Measurements from ENCODE around the gene AMH. TPM values are rescaled to one million over a fixed set of nuclear protein-coding genes. Genes with fewer than 3 reads are reported as not detected.
A peak's percentile ranks its signal among the peaks of the same experiment; 100 is the strongest.

Gene AMH
- polyA plus RNA-seq, 4 donors: 1.1 to 3.0 (median 2.0) TPM

- 32 to 39% (median 33%) methylated on average over 17 to 18 of the region's 18 CpGs for WGBS, 3 donors
- Histone ChIP-seq H3K9me3 (ENCODE audit: control insufficient read depth in 2 of 2, insufficient read depth in 1 of 2, low read depth in 1 of 2, low read length in 1 of 2) (no peaks in the 10 kb centered on the region), H3K4me1 (ENCODE audit: control insufficient read depth in 3 of 3, insufficient read depth in 2 of 3, low read depth in 1 of 3, low read length in 2 of 3) (peaks cover 0 to 9% (median 0%) of the 10 kb centered on the region in 3 donors), H3K4me3 (ENCODE audit: low read depth in 1 of 3, low read length in 3 of 3) (no peak overlapping the region), H3K27me3 (ENCODE audit: control insufficient read depth in 3 of 3, insufficient read depth in 3 of 3, low read length in 3 of 3) (no peaks in the 10 kb centered on the region), H3K36me3 (ENCODE audit: control insufficient read depth in 3 of 3, insufficient read depth in 2 of 3, low read depth in 1 of 3, low read length in 3 of 3) (peaks cover 0 to 5% (median 0%) of the 10 kb centered on the region in 3 donors), H3K27ac (ENCODE audit: low read depth in 1 of 3, low read length in 2 of 3) (peak overlapping the region in 1 of 3 donors; percentile 59)
- no peak for FAIRE-seq
- peak; percentile 30 to 90 for DNase-seq
These were observed 17.3 kb downstream of the AMH start for GRCh38 chr19:2266183-2266993.

DNA sequence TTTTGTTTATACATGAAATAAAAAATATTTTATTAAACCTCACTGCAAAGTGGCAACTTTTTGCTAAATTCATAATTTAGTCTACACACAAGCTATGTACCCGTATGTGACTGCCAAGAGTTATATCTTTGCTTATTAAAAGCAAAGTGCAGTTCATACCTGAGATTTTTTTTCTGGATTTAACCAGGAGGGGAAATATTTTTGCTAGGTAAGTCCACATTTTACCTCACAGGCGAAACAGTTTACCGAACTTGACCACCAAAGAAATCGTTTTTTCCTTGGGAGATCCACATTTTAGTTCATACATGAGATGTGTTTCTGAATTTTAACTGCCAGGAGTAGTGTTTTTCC lies 19.3 kb downstream of the AMH start:
- Histone ChIP-seq H3K27ac (ENCODE audit: low read depth in 1 of 3, low read length in 2 of 3) (no peak overlapping the region), H3K4me3 (ENCODE audit: low read depth in 1 of 3, low read length in 3 of 3) (no peak overlapping the region), H3K36me3 (ENCODE audit: control insufficient read depth in 3 of 3, insufficient read depth in 2 of 3, low read depth in 1 of 3, low read length in 3 of 3) (peaks cover 2 to 25% (median 12%) of the 10 kb centered on the region in 3 donors), H3K9me3 (ENCODE audit: control insufficient read depth in 2 of 2, insufficient read depth in 1 of 2, low read depth in 1 of 2, low read length in 1 of 2) (no peaks in the 10 kb centered on the region), H3K27me3 (ENCODE audit: control insufficient read depth in 3 of 3, insufficient read depth in 3 of 3, low read length in 3 of 3) (no peaks in the 10 kb centered on the region), H3K4me1 (ENCODE audit: control insufficient read depth in 3 of 3, insufficient read depth in 2 of 3, low read depth in 1 of 3, low read length in 2 of 3) (peaks cover 4 to 27% (median 5%) of the 10 kb centered on the region in 3 donors)
- FAIRE-seq (no peak), DNase-seq (no peak)
- 83 to 92% (median 85%) methylated on average over 4 of the region's 4 CpGs for WGBS, 3 donors

DNA sequence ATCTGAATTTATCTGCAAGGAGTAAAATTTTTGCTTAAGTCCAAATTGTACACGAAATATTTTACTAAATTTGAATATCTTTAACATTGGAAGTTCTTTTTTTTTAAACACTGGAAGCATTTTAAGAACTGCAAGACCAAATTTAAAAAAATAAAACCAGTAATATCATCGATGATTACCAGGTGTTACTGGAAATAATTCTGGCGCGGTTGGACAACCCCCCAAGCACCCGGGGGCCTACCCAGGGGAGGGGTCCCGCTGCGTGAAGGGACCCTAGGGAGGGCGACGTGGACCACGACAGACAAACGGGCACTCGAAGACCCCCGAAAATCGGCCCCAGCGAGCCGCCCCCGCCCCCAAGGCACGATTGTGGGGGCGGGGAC lies 19.7 kb downstream of the AMH start:
- Histone ChIP-seq H3K27ac (ENCODE audit: low read depth in 1 of 3, low read length in 2 of 3) (peak overlapping the region in 2 of 3 donors; percentile 24 to 56), H3K27me3 (ENCODE audit: control insufficient read depth in 3 of 3, insufficient read depth in 3 of 3, low read length in 3 of 3) (no peaks in the 10 kb centered on the region), H3K9me3 (ENCODE audit: control insufficient read depth in 2 of 2, insufficient read depth in 1 of 2, low read depth in 1 of 2, low read length in 1 of 2) (no peaks in the 10 kb centered on the region), H3K36me3 (ENCODE audit: control insufficient read depth in 3 of 3, insufficient read depth in 2 of 3, low read depth in 1 of 3, low read length in 3 of 3) (peaks cover 2 to 29% (median 13%) of the 10 kb centered on the region in 3 donors), H3K4me3 (ENCODE audit: low read depth in 1 of 3, low read length in 3 of 3) (peak overlapping the region; percentile 51 to 66 (median 53)), H3K4me1 (ENCODE audit: control insufficient read depth in 3 of 3, insufficient read depth in 2 of 3, low read depth in 1 of 3, low read length in 2 of 3) (peaks cover 5 to 31% (median 5%) of the 10 kb centered on the region in 3 donors)
- FAIRE-seq (no peak), DNase-seq (no peak)
- WGBS, 3 donors: 1 to 2% (median 2%) methylated on average over 16 to 19 of the region's 19 CpGs

DNA sequence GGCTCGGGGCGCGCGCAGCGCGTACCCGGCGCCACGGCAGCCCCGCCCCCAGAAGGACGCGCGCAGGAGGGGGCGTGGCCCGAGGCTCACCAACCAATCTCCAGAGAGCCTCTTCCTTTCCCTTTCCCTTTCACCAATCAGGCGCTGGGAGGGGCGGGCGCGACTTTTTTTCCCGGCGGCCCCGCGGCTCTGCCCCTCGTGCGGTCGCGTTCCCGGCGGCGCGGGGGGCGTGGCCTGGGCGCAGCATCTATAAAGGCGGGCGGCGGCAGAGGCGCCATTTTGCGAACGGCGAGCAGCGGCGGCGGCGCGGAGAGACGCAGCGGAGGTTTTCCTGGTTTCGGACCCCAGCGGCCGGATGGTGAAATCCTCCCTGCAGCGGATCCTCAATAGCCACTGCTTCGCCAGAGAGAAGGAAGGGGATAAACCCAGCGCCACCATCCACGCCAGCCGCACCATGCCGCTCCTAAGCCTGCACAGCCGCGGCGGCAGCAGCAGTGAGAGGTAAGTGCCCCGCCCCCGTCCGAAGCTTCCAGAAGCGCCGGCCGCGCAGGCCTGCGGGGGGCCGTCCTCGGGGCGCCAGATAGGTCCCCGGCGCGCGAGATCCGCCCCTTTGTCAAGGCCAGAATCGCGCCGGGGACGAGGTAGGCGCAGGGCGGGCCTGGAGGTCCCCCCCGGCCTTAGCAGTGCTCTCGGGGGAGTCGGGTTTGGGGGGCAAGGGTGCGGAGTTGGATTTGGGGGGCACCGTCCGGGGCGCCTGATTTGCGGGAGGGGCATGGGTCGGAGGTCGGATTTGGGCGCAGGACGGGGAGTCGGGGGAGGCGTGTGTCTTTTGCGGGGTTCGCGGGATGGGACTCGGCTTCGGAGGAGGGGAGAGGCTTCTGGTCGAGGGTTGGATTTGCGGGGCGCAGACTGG lies 20.4 kb downstream of the AMH start:
- H3K4me1 ChIP-seq (ENCODE audit: control insufficient read depth in 3 of 3, insufficient read depth in 2 of 3, low read depth in 1 of 3, low read length in 2 of 3): peaks cover 5 to 34% (median 6%) of the 10 kb centered on the region in 3 donors
- H3K36me3 ChIP-seq (ENCODE audit: control insufficient read depth in 3 of 3, insufficient read depth in 2 of 3, low read depth in 1 of 3, low read length in 3 of 3): peaks cover 2 to 36% (median 13%) of the 10 kb centered on the region in 3 donors
- DNase-seq: peak; percentile 97 to 98
- peak overlapping the region; percentile 96 to 99 (median 98) for H3K27ac ChIP-seq (ENCODE audit: low read depth in 1 of 3, low read length in 2 of 3)
- H3K9me3 ChIP-seq (ENCODE audit: control insufficient read depth in 2 of 2, insufficient read depth in 1 of 2, low read depth in 1 of 2, low read length in 1 of 2): no peaks in the 10 kb centered on the region
- 0 to 1% (median 1%) methylated on average over 45 to 103 of the region's 103 CpGs for WGBS, 3 donors
- peak overlapping the region; percentile 93 to 100 (median 100) for H3K4me3 ChIP-seq (ENCODE audit: low read depth in 1 of 3, low read length in 3 of 3)
- FAIRE-seq: no peak
- no peaks in the 10 kb centered on the region for H3K27me3 ChIP-seq (ENCODE audit: control insufficient read depth in 3 of 3, insufficient read depth in 3 of 3, low read length in 3 of 3)

DNA sequence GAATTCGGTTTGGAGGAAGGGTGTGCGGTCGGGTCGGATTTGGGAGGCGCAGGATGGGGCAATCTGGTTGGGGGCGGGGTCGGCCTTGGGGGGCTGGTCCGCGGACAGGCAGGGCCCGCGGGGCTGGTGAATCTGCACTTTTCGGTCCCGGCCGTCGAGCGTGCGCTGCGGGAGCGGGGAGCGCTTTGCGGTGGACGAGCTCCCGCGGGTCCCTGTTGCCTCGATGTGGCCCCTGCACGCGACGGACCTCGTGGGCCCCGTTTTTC lies 21.0 kb downstream of the AMH start:
- WGBS, 3 donors: 0% methylated on average over 14 to 30 of the region's 30 CpGs
- Histone ChIP-seq H3K36me3 (ENCODE audit: control insufficient read depth in 3 of 3, insufficient read depth in 2 of 3, low read depth in 1 of 3, low read length in 3 of 3) (peaks cover 2 to 39% (median 13%) of the 10 kb centered on the region in 3 donors), H3K4me1 (ENCODE audit: control insufficient read depth in 3 of 3, insufficient read depth in 2 of 3, low read depth in 1 of 3, low read length in 2 of 3) (peaks cover 5 to 34% (median 6%) of the 10 kb centered on the region in 3 donors), H3K9me3 (ENCODE audit: control insufficient read depth in 2 of 2, insufficient read depth in 1 of 2, low read depth in 1 of 2, low read length in 1 of 2) (no peaks in the 10 kb centered on the region), H3K27ac (ENCODE audit: low read depth in 1 of 3, low read length in 2 of 3) (peak overlapping the region; percentile 96 to 99 (median 98)), H3K27me3 (ENCODE audit: control insufficient read depth in 3 of 3, insufficient read depth in 3 of 3, low read length in 3 of 3) (no peaks in the 10 kb centered on the region), H3K4me3 (ENCODE audit: low read depth in 1 of 3, low read length in 3 of 3) (peak overlapping the region; percentile 93 to 100 (median 100))
- DNase-seq (peak in 1 of 2 donors; percentile 46), FAIRE-seq (no peak)

DNA sequence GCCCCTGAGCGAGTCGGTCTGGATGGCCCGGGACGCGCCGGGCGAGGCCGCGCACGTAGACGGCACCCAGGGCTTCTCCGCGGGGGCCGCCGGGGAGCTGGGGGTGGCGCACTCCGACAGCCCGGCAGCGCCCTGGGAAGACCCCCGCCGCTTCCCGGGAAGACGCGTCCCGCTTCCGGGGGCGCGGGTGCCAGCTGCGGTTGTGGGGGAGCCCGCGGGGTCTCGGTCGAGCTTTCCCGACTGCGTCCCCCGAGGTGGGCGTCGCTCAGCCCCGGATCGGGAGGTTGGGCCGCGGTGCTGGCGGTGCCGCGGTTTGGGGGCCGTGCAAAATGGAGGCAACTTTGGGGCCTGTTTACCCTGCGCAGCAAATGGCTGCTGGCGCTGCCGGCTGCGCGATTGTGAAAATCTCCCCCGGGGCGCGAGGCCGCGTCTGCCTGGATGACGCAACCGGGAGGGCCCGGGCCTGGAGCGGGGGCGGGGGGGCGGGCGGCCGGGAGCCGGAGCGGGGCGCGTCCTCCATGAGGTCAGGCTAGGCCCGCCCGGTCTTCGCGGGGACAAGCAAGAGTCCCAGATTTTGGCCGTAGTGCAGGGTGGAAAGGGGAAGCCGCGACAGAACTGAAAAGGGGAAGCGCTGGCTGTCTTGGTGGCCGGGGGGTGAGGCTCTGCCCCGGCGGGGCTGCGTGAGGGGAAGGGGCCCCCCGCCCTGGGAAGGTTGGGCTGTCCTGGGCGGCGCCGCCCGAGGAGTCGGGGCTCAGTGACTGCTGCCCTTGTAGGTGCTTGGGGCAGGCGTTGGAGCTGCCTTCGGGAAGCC lies 21.5 kb downstream of the AMH start:
- peaks cover 5 to 34% (median 6%) of the 10 kb centered on the region in 3 donors for H3K4me1 ChIP-seq (ENCODE audit: control insufficient read depth in 3 of 3, insufficient read depth in 2 of 3, low read depth in 1 of 3, low read length in 2 of 3)
- 0 to 1% (median 0%) methylated on average over 32 to 88 of the region's 88 CpGs for WGBS, 3 donors

GRCh38 chr19:2271234-2272103 lies 22.3 kb downstream of the AMH start:
- Histone ChIP-seq H3K9me3 (ENCODE audit: control insufficient read depth in 2 of 2, insufficient read depth in 1 of 2, low read depth in 1 of 2, low read length in 1 of 2) (no peaks in the 10 kb centered on the region), H3K27ac (ENCODE audit: low read depth in 1 of 3, low read length in 2 of 3) (peak overlapping the region; percentile 90 to 99 (median 96)), H3K36me3 (ENCODE audit: control insufficient read depth in 3 of 3, insufficient read depth in 2 of 3, low read depth in 1 of 3, low read length in 3 of 3) (peaks cover 2 to 47% (median 13%) of the 10 kb centered on the region in 3 donors), H3K4me1 (ENCODE audit: control insufficient read depth in 3 of 3, insufficient read depth in 2 of 3, low read depth in 1 of 3, low read length in 2 of 3) (peaks cover 5 to 34% (median 6%) of the 10 kb centered on the region in 3 donors), H3K4me3 (ENCODE audit: low read depth in 1 of 3, low read length in 3 of 3) (peak overlapping the region; percentile 93 to 100 (median 100)), H3K27me3 (ENCODE audit: control insufficient read depth in 3 of 3, insufficient read depth in 3 of 3, low read length in 3 of 3) (no peaks in the 10 kb centered on the region)
- FAIRE-seq (no peak), DNase-seq (peak; percentile 51 to 62)
- 11 to 22% (median 11%) methylated on average over 35 to 43 of the region's 43 CpGs for WGBS, 3 donors

More for the DNA sequence above, 21.5 kb downstream of the AMH start:
- H3K9me3 ChIP-seq (ENCODE audit: control insufficient read depth in 2 of 2, insufficient read depth in 1 of 2, low read depth in 1 of 2, low read length in 1 of 2): no peaks in the 10 kb centered on the region
- H3K4me3 ChIP-seq (ENCODE audit: low read depth in 1 of 3, low read length in 3 of 3): peak overlapping the region; percentile 93 to 100 (median 100)
- H3K27ac ChIP-seq (ENCODE audit: low read depth in 1 of 3, low read length in 2 of 3): peak overlapping the region; percentile 96 to 99 (median 98)
- no peaks in the 10 kb centered on the region for H3K27me3 ChIP-seq (ENCODE audit: control insufficient read depth in 3 of 3, insufficient read depth in 3 of 3, low read length in 3 of 3)
- H3K36me3 ChIP-seq (ENCODE audit: control insufficient read depth in 3 of 3, insufficient read depth in 2 of 3, low read depth in 1 of 3, low read length in 3 of 3): peaks cover 2 to 43% (median 13%) of the 10 kb centered on the region in 3 donors
- DNase-seq (peak; percentile 76 to 92), FAIRE-seq (no peak)

All from small intestine (tissue), 7 donors.